Measurements from ENCODE around the gene ADAMTS12.

DNA sequence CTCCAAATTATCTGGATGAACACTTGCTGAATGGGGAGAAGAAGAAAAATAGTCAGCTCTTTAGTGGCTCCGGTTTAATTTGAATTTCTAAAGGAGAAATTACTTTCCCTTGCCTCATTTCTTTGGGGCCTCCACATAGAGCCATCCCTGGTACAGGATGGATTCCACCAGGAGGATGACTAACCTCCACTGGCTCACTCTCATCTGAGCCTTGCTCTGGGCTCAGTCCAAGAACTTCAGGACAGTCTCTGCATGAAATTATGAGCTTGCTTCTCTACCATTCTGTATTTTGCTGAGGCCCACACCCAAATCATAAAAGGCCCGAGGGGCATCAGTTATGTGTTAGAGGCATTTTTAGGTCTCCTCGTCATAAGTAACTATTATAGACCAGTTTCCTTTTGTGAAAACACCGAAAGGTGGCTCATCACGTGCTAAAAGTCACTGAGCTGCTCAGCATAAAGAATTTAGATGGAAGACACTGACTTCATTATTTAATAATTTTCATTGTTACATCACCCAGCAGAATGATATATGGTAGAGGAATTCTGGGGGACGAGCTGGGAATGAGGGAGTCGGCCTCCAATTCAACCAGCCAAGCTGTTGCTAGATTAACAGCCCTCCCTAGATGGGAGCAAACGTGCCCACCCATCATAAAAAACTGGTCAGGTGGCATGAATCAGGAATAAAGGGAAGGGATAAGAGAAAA lies 228.9 kb downstream of the ADAMTS12 start:
- TF ChIP-seq, protein P1, sequence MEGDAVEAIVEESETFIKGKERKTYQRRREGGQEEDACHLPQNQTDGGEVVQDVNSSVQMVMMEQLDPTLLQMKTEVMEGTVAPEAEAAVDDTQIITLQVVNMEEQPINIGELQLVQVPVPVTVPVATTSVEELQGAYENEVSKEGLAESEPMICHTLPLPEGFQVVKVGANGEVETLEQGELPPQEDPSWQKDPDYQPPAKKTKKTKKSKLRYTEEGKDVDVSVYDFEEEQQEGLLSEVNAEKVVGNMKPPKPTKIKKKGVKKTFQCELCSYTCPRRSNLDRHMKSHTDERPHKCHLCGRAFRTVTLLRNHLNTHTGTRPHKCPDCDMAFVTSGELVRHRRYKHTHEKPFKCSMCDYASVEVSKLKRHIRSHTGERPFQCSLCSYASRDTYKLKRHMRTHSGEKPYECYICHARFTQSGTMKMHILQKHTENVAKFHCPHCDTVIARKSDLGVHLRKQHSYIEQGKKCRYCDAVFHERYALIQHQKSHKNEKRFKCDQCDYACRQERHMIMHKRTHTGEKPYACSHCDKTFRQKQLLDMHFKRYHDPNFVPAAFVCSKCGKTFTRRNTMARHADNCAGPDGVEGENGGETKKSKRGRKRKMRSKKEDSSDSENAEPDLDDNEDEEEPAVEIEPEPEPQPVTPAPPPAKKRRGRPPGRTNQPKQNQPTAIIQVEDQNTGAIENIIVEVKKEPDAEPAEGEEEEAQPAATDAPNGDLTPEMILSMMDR (IDR thresholded peaks at IDR 0.05) = no peak
- no peak for TF ChIP-seq POLR2A (IDR thresholded peaks at IDR 0.05)

Data from lower leg skin (tissue), 3 donors.